Vagina (tissue), 2 donors: ENCODE results near the gene KLHL9. TPM values are rescaled to one million over a fixed set of nuclear protein-coding genes. Genes with fewer than 3 reads are reported as not detected.

Source experiments
- DNase-seq, 2 donors: peaks; one replicate each; pipeline ENCODE4 v3.0.0-alpha.2; 2017; ENCODE audit errors: extremely low spot score in 2 of 2
- H3K27ac ChIP-seq: fragments of 200-600 bp; sonication (generic); one replicate; pipeline ENCODE4 v1.5.1; 2019
- H3K27me3 ChIP-seq: fragments of 200-600 bp; sonication (generic); one replicate; pipeline ENCODE4 v1.5.1; 2019
- H3K36me3 ChIP-seq, 2 donors: fragments of 200-600 bp; sonication (generic); one replicate each; pipeline ENCODE4 v1.5.1; 2017 to 2019
- H3K4me1 ChIP-seq: fragments of 200-600 bp; sonication (generic); one replicate; pipeline ENCODE4 v1.5.1; 2019
- H3K4me3 ChIP-seq, 2 donors: fragments of 200-600 bp; sonication (generic); 1 replicate in 1 of 2; 2 replicates in 1 of 2; pipeline ENCODE4 v1.5.1; 2016 to 2019
- H3K9me3 ChIP-seq: fragments of 200-600 bp; sonication (generic); one replicate; pipeline ENCODE4 v1.5.1; 2019
- CTCF ChIP-seq, 3 experiments: fragments of 450-650 bp in 2 of 3; fragments of 200-600 bp in 1 of 3; sonication (generic) in 1 of 3; IDR thresholded peaks; one replicate each; pipeline ENCODE4 v1.5.1; 2017 to 2019; ENCODE audit warnings: antibody characterized with exemption in 3 of 3, mild to moderate bottlenecking in 2 of 3, moderate library complexity in 2 of 3
- POLR2A ChIP-seq, 2 donors: fragments of 450-650 bp; IDR thresholded peaks; one replicate each; pipeline ENCODE4 v1.6.1; 2017; ENCODE audit warnings: antibody characterized with exemption in 2 of 2, mild to moderate bottlenecking in 2 of 2, moderate library complexity in 2 of 2
- POLR2AphosphoS5 ChIP-seq, 2 donors: sonication (generic); formaldehyde crosslinking; IDR thresholded peaks; one replicate each; pipeline ENCODE4 v1.9.0; 2017; ENCODE audit warnings: antibody characterized with exemption in 2 of 2, mild to moderate bottlenecking in 2 of 2, low read depth in 1 of 2; ENCODE audit not compliant: insufficient read depth in 1 of 2
- intact Hi-C: fragments of 100-400 bp; cut with DNase I; formaldehyde crosslinking; loops from one replicate; pipeline ENCODE4 v1.15.1; 2023
- total RNA-seq: library from RNA; depleted of rRNA; stranded (reverse); fragments of >200 nt; gene quantifications from one replicate; pipeline ENCODE4 v1.2.3, GENCODE V29; 2016

Gene KLHL9
- total RNA-seq, 1 donor from 2014 or later = 22.3 TPM

GRCh38 chr9:21340735-21341134 is 5.5 kb upstream of the KLHL9 start:
- H3K27me3 ChIP-seq = no peaks in the 10 kb centered on the region
- intact Hi-C loops = loop anchor here (10.0 kb wide), 1 partner anchor 54 kb away; no protein-coding TSS in a partner anchor
- H3K27ac ChIP-seq = no peak overlapping the region
- TF ChIP-seq POLR2AphosphoS5 (IDR thresholded peaks at IDR 0.05; ENCODE audit: insufficient read depth in 1 of 2, low read depth in 1 of 2) (no peak), POLR2A (IDR thresholded peaks at IDR 0.05) (no peak), CTCF (IDR thresholded peaks at IDR 0.05) (no peak)
- H3K4me3 ChIP-seq = no peak overlapping the region
- H3K9me3 ChIP-seq = no peaks in the 10 kb centered on the region
- H3K36me3 ChIP-seq = no peaks in the 10 kb centered on the region
- no peaks in the 10 kb centered on the region for H3K4me1 ChIP-seq
- no peak for DNase-seq

- no peaks in the 10 kb centered on the region for H3K36me3 ChIP-seq
- no peak overlapping the region for H3K27ac ChIP-seq
- no peak overlapping the region for H3K4me3 ChIP-seq
- H3K4me1 ChIP-seq = peaks cover 30% of the 10 kb centered on the region
- intact Hi-C loops = loop anchor here (10.0 kb wide), 1 partner anchor 468 kb away; the partner anchor contains the start of gene MTAP
- no peak for DNase-seq
- H3K27me3 ChIP-seq = no peaks in the 10 kb centered on the region
- TF ChIP-seq POLR2A (IDR thresholded peaks at IDR 0.05) (no peak), POLR2AphosphoS5 (IDR thresholded peaks at IDR 0.05; ENCODE audit: insufficient read depth in 1 of 2, low read depth in 1 of 2) (no peak), CTCF (IDR thresholded peaks at IDR 0.05) (no peak)
- H3K9me3 ChIP-seq = no peaks in the 10 kb centered on the region
Observed at GRCh38 chr9:21336457-21336856, 1.3 kb upstream of the KLHL9 start.

GRCh38 chr9:21333226-21333625 is 2.0 kb downstream of the KLHL9 start:
- intact Hi-C loops = loop anchor here (10.0 kb wide), 1 partner anchor 472 kb away; the partner anchor contains the start of gene MTAP
- Histone ChIP-seq H3K4me1 (peaks cover 47% of the 10 kb centered on the region), H3K27me3 (no peaks in the 10 kb centered on the region), H3K9me3 (no peaks in the 10 kb centered on the region), H3K27ac (no peak overlapping the region), H3K4me3 (no peak overlapping the region), H3K36me3 (no peaks in the 10 kb centered on the region)
- TF ChIP-seq POLR2A (IDR thresholded peaks at IDR 0.05) (no peak), CTCF (IDR thresholded peaks at IDR 0.05) (no peak), POLR2AphosphoS5 (IDR thresholded peaks at IDR 0.05; ENCODE audit: insufficient read depth in 1 of 2, low read depth in 1 of 2) (no peak)
- no peak for DNase-seq

- Histone ChIP-seq H3K4me3 (peak overlapping the region in 1 of 2 donors; percentile 11), H3K4me1 (peaks cover 53% of the 10 kb centered on the region), H3K27me3 (no peaks in the 10 kb centered on the region), H3K27ac (no peak overlapping the region), H3K36me3 (no peaks in the 10 kb centered on the region), H3K9me3 (no peaks in the 10 kb centered on the region)
- intact Hi-C loops = loop anchor here (10.0 kb wide), 1 partner anchor 473 kb away; the partner anchor contains the start of gene MTAP
- TF ChIP-seq POLR2AphosphoS5 (IDR thresholded peaks at IDR 0.05; ENCODE audit: insufficient read depth in 1 of 2, low read depth in 1 of 2) (no peak), CTCF (IDR thresholded peaks at IDR 0.05) (no peak), POLR2A (IDR thresholded peaks at IDR 0.05) (no peak)
- no peak for DNase-seq
Observed at GRCh38 chr9:21331676-21332402, 3.4 kb downstream of the KLHL9 start.

GRCh38 chr9:21326526-21327139 is 8.6 kb downstream of the KLHL9 start:
- H3K9me3 ChIP-seq = no peaks in the 10 kb centered on the region
- TF ChIP-seq CTCF (IDR thresholded peaks at IDR 0.05) (peak; percentile 37 to 44 (median 42)), POLR2AphosphoS5 (IDR thresholded peaks at IDR 0.05; ENCODE audit: insufficient read depth in 1 of 2, low read depth in 1 of 2) (peak in 1 of 2 donors; percentile 46), POLR2A (IDR thresholded peaks at IDR 0.05) (no peak)
- peaks cover 0 to 10% of the 10 kb centered on the region in 2 donors for H3K36me3 ChIP-seq
- H3K4me1 ChIP-seq = peaks cover 27% of the 10 kb centered on the region
- H3K27me3 ChIP-seq = no peaks in the 10 kb centered on the region
- no peak overlapping the region for H3K27ac ChIP-seq
- DNase-seq = no peak
- intact Hi-C loops = no loop called here
- no peak overlapping the region for H3K4me3 ChIP-seq
